DND-41 (cell line): ENCODE data around the gene IGLL1.
"Not testable (repeated sequence)": the region's sequence is repeated elsewhere in the genome, so short reads cannot be mapped to it uniquely, and the experiment has no call there.

Experiments
- ATAC-seq: fragments of 200-7000 bp; cut with Tn5 transposase; 3 replicates; pipeline ENCODE4 v1.9.1; 2021; ENCODE audit warnings: low read depth; ENCODE audit not compliant: insufficient read depth
- DNase-seq: peaks from one replicate; pipeline ENCODE4 v3.0.0-alpha.2; 2020
- H2AFZ ChIP-seq: 2 replicates; pipeline ENCODE4 v1.6.0; 2012; ENCODE audit warnings: low read depth, low read length
- H3K27ac ChIP-seq: 2 replicates; pipeline ENCODE4 v1.5.1; 2012; ENCODE audit warnings: low read length, inconsistent platforms
- H3K27me3 ChIP-seq: fragments of 200-600 bp; sonication (generic); 2 replicates; pipeline ENCODE4 v1.6.0; 2012; ENCODE audit warnings: low read length, mild to moderate bottlenecking, inconsistent platforms; ENCODE audit not compliant: insufficient read depth, poor library complexity
- H3K36me3 ChIP-seq: 2 replicates; pipeline ENCODE4 v1.5.1; 2012; ENCODE audit warnings: low read length, inconsistent platforms; ENCODE audit not compliant: insufficient read depth
- H3K4me1 ChIP-seq: 2 replicates; pipeline ENCODE4 v1.5.1; 2012; ENCODE audit warnings: mild to moderate bottlenecking, low read length; ENCODE audit not compliant: insufficient read depth
- H3K4me2 ChIP-seq: 2 replicates; pipeline ENCODE4 v1.6.0; 2012; ENCODE audit warnings: mild to moderate bottlenecking, moderate library complexity, low read length, inconsistent platforms; ENCODE audit not compliant: insufficient read depth
- H3K4me3 ChIP-seq, 2 experiments: fragments of 200-600 bp in 1 of 2; shearing (Covaris generic) in 1 of 2; 2 replicates each; pipeline ENCODE4 v1.5.1; 2012 to 2016; ENCODE audit warnings: inconsistent platforms in 2 of 2, low read length in 2 of 2, mild to moderate bottlenecking in 2 of 2, low read depth in 1 of 2, moderate library complexity in 1 of 2
- H3K79me2 ChIP-seq: 2 replicates; pipeline ENCODE4 v1.6.0; 2012; ENCODE audit warnings: low read length, inconsistent platforms; ENCODE audit not compliant: insufficient read depth
- H3K9ac ChIP-seq: 2 replicates; pipeline ENCODE4 v1.6.0; 2012; ENCODE audit warnings: low read depth, mild to moderate bottlenecking, inconsistent platforms, low read length, moderate library complexity
- H3K9me3 ChIP-seq: 2 replicates; pipeline ENCODE4 v1.5.1; 2012; ENCODE audit warnings: low read length, moderate library complexity, mild to moderate bottlenecking, inconsistent platforms; ENCODE audit not compliant: insufficient read depth, severe bottlenecking
- H4K20me1 ChIP-seq: 2 replicates; pipeline ENCODE4 v1.6.0; 2012; ENCODE audit warnings: low read length; ENCODE audit not compliant: insufficient read depth
- EZH2 ChIP-seq: IDR thresholded peaks from 3 replicates; pipeline ENCODE4 v1.6.1; 2012; ENCODE audit warnings: borderline replicate concordance, low read depth, mild to moderate bottlenecking, moderate library complexity, low read length, inconsistent platforms; ENCODE audit not compliant: severe bottlenecking
- TF ChIP-seq, protein P1 (sequence below): IDR thresholded peaks from 2 replicates; pipeline ENCODE4 v1.5.1; 2012; ENCODE audit warnings: borderline replicate concordance, low read length, moderate library complexity, mild to moderate bottlenecking; ENCODE audit not compliant: poor library complexity, severe bottlenecking; ENCODE audit errors: extremely low read depth

The IGLL1 gene

DNA sequence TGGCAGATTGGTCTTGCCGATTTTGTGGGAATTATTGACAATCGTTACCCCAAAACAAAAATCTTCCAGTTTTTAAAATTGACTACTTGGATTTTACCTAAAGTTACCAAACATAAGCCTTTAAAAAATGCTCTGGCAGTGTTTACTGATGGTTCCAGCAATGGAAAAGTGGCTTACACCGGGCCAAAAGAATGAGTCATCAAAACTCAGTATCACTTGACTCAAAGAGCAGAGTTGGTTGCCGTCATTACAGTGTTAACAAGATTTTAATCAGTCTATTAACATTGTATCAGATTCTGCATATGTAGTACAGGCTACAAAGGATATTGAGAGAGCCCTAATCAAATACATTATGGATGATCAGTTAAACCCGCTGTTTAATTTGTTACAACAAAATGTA is 37.2 kb downstream of the IGLL1 start:
- DNase-seq (no peak), ATAC-seq (no peak)
- H3K36me3 ChIP-seq, result no peaks in the 10 kb centered on the region
- peaks cover 24% of the 10 kb centered on the region for H3K4me1 ChIP-seq
- H3K27me3 ChIP-seq, result no peaks in the 10 kb centered on the region
- H3K9me3 ChIP-seq, result peaks cover 7% of the 10 kb centered on the region
- H3K9ac ChIP-seq, result no peak overlapping the region
- no peak overlapping the region for H3K4me3 ChIP-seq
- no peak overlapping the region for H3K4me2 ChIP-seq
- H3K79me2 ChIP-seq, result no peaks in the 10 kb centered on the region
- H2AFZ ChIP-seq, result no peak overlapping the region
- H4K20me1 ChIP-seq, result no peaks in the 10 kb centered on the region
- H3K27ac ChIP-seq, result no peak overlapping the region
- TF ChIP-seq EZH2, result no peak
- TF ChIP-seq, protein P1, sequence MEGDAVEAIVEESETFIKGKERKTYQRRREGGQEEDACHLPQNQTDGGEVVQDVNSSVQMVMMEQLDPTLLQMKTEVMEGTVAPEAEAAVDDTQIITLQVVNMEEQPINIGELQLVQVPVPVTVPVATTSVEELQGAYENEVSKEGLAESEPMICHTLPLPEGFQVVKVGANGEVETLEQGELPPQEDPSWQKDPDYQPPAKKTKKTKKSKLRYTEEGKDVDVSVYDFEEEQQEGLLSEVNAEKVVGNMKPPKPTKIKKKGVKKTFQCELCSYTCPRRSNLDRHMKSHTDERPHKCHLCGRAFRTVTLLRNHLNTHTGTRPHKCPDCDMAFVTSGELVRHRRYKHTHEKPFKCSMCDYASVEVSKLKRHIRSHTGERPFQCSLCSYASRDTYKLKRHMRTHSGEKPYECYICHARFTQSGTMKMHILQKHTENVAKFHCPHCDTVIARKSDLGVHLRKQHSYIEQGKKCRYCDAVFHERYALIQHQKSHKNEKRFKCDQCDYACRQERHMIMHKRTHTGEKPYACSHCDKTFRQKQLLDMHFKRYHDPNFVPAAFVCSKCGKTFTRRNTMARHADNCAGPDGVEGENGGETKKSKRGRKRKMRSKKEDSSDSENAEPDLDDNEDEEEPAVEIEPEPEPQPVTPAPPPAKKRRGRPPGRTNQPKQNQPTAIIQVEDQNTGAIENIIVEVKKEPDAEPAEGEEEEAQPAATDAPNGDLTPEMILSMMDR, result no peak

- H3K36me3 ChIP-seq, H3K9ac ChIP-seq, H3K9me3 ChIP-seq, H3K27ac ChIP-seq, H3K27me3 ChIP-seq, DNase-seq, H3K79me2 ChIP-seq, H2AFZ ChIP-seq, H4K20me1 ChIP-seq, H3K4me3 ChIP-seq, ATAC-seq, H3K4me2 ChIP-seq: not testable (repeated sequence)
- H3K4me1 ChIP-seq, result peaks cover 29% of the 10 kb centered on the region
Measured at GRCh38 chr22:23542391-23542790, 37.7 kb downstream of the IGLL1 start.

- TF ChIP-seq, protein P1, result peak; percentile 63
- H3K4me2 ChIP-seq, H2AFZ ChIP-seq, H3K36me3 ChIP-seq, H3K4me3 ChIP-seq, H3K27ac ChIP-seq, H3K9me3 ChIP-seq, ATAC-seq, H3K27me3 ChIP-seq, H4K20me1 ChIP-seq, H3K79me2 ChIP-seq, DNase-seq, H3K9ac ChIP-seq: not testable (repeated sequence)
- H3K4me1 ChIP-seq, result peaks cover 35% of the 10 kb centered on the region
Measured at GRCh38 chr22:23541849-23542281, 38.2 kb downstream of the IGLL1 start.

GRCh38 chr22:23540837-23541236 is 39.3 kb downstream of the IGLL1 start:
- H3K36me3 ChIP-seq, H3K4me3 ChIP-seq, ATAC-seq, H3K4me2 ChIP-seq, H4K20me1 ChIP-seq, H2AFZ ChIP-seq, H3K27ac ChIP-seq, DNase-seq, H3K9ac ChIP-seq, H3K79me2 ChIP-seq, H3K27me3 ChIP-seq, H3K9me3 ChIP-seq: not testable (repeated sequence)
- H3K4me1 ChIP-seq, result peaks cover 42% of the 10 kb centered on the region

GRCh38 chr22:23539839-23540198 is 40.3 kb downstream of the IGLL1 start:
- H3K4me3 ChIP-seq, H3K36me3 ChIP-seq, H3K27ac ChIP-seq, H3K9ac ChIP-seq, H3K79me2 ChIP-seq, DNase-seq, H3K4me2 ChIP-seq, H2AFZ ChIP-seq, ATAC-seq, H3K27me3 ChIP-seq, H4K20me1 ChIP-seq, H3K9me3 ChIP-seq: not testable (repeated sequence)
- H3K4me1 ChIP-seq, result peaks cover 51% of the 10 kb centered on the region
